ENCODE data around the gene RTL5. TPM values are rescaled to one million over a fixed set of nuclear protein-coding genes. Genes with fewer than 3 reads are reported as not detected.

The RTL5 gene
- total RNA-seq, 1 experiment from 2014 or later = not detected

DNA sequence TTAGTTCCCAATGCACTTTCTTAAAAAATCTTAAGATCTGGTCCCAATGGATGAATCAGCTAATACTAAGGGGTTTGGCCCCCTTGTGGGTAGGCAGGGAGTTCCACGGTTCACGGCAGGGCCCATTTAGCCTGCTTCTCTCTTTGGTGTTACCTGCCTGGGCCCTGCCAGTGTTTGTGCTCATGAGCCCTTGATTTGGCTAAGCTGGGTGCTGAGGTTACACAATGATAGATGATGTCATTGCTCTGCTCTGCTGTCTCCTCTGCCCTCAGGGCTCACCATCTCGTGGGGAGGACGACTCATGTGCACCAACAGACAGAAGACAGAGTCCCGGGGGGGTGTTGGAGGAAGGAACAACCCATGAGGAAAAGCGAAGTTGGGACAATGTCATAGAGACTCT, 24.4 kb downstream of the RTL5 start:
- Histone ChIP-seq H3K9me3 (ENCODE audit: insufficient read depth, low read depth) (no peaks in the 10 kb centered on the region), H3K27me3 (ENCODE audit: insufficient read depth, low read depth) (peaks cover 32% of the 10 kb centered on the region), H3K36me3 (ENCODE audit: low read depth) (no peaks in the 10 kb centered on the region), H3K27ac (no peak overlapping the region), H2AFZ (no peak overlapping the region), H4K20me1 (ENCODE audit: insufficient read depth) (no peaks in the 10 kb centered on the region), H3F3A (ENCODE audit: insufficient read depth, low read depth) (no peaks in the 10 kb centered on the region), H3K9me2 (ENCODE audit: insufficient read depth) (no peaks in the 10 kb centered on the region), H3K4me3 (no peak overlapping the region), H3K4me1 (replicated peaks; ENCODE audit: insufficient read depth) (no peaks in the 10 kb centered on the region), H3K4me2 (no peak overlapping the region), H3K79me2 (ENCODE audit: low read depth) (no peaks in the 10 kb centered on the region)
- no peak for DNase-seq
- intact Hi-C loops (cut with micrococcal nuclease; ENCODE audit: unreplicated experiment) = no loop called here
- TF ChIP-seq, protein P1, sequence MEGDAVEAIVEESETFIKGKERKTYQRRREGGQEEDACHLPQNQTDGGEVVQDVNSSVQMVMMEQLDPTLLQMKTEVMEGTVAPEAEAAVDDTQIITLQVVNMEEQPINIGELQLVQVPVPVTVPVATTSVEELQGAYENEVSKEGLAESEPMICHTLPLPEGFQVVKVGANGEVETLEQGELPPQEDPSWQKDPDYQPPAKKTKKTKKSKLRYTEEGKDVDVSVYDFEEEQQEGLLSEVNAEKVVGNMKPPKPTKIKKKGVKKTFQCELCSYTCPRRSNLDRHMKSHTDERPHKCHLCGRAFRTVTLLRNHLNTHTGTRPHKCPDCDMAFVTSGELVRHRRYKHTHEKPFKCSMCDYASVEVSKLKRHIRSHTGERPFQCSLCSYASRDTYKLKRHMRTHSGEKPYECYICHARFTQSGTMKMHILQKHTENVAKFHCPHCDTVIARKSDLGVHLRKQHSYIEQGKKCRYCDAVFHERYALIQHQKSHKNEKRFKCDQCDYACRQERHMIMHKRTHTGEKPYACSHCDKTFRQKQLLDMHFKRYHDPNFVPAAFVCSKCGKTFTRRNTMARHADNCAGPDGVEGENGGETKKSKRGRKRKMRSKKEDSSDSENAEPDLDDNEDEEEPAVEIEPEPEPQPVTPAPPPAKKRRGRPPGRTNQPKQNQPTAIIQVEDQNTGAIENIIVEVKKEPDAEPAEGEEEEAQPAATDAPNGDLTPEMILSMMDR (conservative IDR thresholded peaks at IDR 0.05) = no peak
- no peak for TF ChIP-seq EZH2 (IDR thresholded peaks at IDR 0.05; ENCODE audit: low read depth)
- CTCF ChIA-PET = no interaction called here
- POLR2A ChIA-PET (ENCODE audit: unreplicated experiment) = no interaction called here
- no TSS peak for BruUV-seq (replicated peaks)

DNA sequence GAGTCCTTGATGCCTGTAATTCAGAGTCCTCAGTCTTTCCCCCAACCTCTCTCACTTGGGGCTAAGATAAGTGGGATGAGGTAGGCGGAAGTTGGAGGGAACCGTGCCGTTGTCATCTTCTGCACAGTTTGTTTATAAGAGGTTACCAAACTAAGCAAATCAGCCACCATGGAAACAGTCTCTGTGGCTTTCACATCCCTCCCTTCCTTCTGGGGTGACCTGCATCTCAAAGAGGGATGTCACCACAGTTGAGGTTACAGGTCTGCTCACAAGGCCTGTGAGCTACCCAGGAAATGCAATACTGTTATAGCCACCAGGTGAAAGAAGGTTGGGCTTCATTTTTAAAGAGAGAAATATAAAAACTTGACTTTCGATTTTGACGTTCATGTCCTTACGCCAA, 26.3 kb downstream of the RTL5 start:
- no peak for DNase-seq
- Histone ChIP-seq H3F3A (ENCODE audit: insufficient read depth, low read depth) (no peaks in the 10 kb centered on the region), H3K36me3 (ENCODE audit: low read depth) (no peaks in the 10 kb centered on the region), H3K79me2 (ENCODE audit: low read depth) (no peaks in the 10 kb centered on the region), H3K4me2 (no peak overlapping the region), H3K4me3 (no peak overlapping the region), H4K20me1 (ENCODE audit: insufficient read depth) (no peaks in the 10 kb centered on the region), H3K4me1 (replicated peaks; ENCODE audit: insufficient read depth) (no peaks in the 10 kb centered on the region), H3K27me3 (ENCODE audit: insufficient read depth, low read depth) (peaks cover 28% of the 10 kb centered on the region), H2AFZ (no peak overlapping the region), H3K9me3 (ENCODE audit: insufficient read depth, low read depth) (no peaks in the 10 kb centered on the region), H3K9me2 (ENCODE audit: insufficient read depth) (no peaks in the 10 kb centered on the region), H3K27ac (no peak overlapping the region)
- no peak for TF ChIP-seq EZH2 (IDR thresholded peaks at IDR 0.05; ENCODE audit: low read depth)
- TF ChIP-seq, protein P1 (conservative IDR thresholded peaks at IDR 0.05) = no peak
- CTCF ChIA-PET = no interaction called here
- no TSS peak for BruUV-seq (replicated peaks)
- intact Hi-C loops (cut with micrococcal nuclease; ENCODE audit: unreplicated experiment) = no loop called here
- POLR2A ChIA-PET (ENCODE audit: unreplicated experiment) = no interaction called here

DNA sequence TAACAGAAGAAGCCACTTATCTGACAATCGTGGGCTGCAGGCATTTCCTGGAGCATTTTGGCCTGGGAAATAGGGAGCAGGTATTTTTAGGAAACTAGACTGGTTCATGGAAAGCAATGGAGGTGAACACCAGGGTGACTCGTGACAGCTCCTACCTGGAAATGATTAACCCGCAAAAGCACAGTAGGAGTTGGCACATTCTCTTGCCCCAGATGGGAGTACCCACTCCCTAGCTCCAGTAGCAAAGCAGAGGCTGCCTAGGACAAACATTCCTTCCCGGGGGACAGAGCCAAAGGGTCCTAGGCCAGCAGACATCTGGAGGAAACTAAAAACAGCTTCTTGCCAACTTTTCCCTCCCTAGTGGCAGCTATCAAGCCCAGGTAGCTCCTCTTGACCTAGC, 29.0 kb downstream of the RTL5 start:
- peaks cover 12% of the 10 kb centered on the region; the same call in 1 of the 2 replicates for H3K27me3 ChIP-seq (ENCODE audit: insufficient read depth, low read depth)
- CTCF ChIA-PET = no interaction called here
- no peaks in the 10 kb centered on the region for H4K20me1 ChIP-seq (ENCODE audit: insufficient read depth)
- intact Hi-C loops (cut with micrococcal nuclease; ENCODE audit: unreplicated experiment) = no loop called here
- H3K4me2 ChIP-seq = no peak overlapping the region
- DNase-seq = no peak
- H3F3A ChIP-seq (ENCODE audit: insufficient read depth, low read depth) = no peaks in the 10 kb centered on the region
- H3K4me1 ChIP-seq (replicated peaks; ENCODE audit: insufficient read depth) = no peaks in the 10 kb centered on the region
- no peak overlapping the region for H2AFZ ChIP-seq
- no TSS peak for BruUV-seq (replicated peaks)
- H3K27ac ChIP-seq = no peak overlapping the region
- TF ChIP-seq EZH2 (IDR thresholded peaks at IDR 0.05; ENCODE audit: low read depth) = no peak
- TF ChIP-seq, protein P1 (conservative IDR thresholded peaks at IDR 0.05) = no peak
- no peaks in the 10 kb centered on the region for H3K9me3 ChIP-seq (ENCODE audit: insufficient read depth, low read depth)
- H3K79me2 ChIP-seq (ENCODE audit: low read depth) = no peaks in the 10 kb centered on the region
- H3K36me3 ChIP-seq (ENCODE audit: low read depth) = no peaks in the 10 kb centered on the region
- no peaks in the 10 kb centered on the region for H3K9me2 ChIP-seq (ENCODE audit: insufficient read depth)
- POLR2A ChIA-PET (ENCODE audit: unreplicated experiment) = no interaction called here
- H3K4me3 ChIP-seq = no peak overlapping the region

Measured in PC-9 (cell line).